GM12878 (cell line): ENCODE measurements around the gene DDX11. TPM values are rescaled to one million over a fixed set of nuclear protein-coding genes. Genes with fewer than 3 reads are reported as not detected.

Experiments
- polyA plus RNA-seq, 11 experiments: library from polyadenylated mRNA; depleted of rRNA in 4 of 11; unstranded in 6 of 11; stranded (reverse) in 5 of 11; fragments of >200 nt; fragmentation: Nextera tagmentation in 4 of 11; fragmentation: Illumina TruSeq in 1 of 11; extraction: Ambion mirVana in 4 of 11; extraction: Trizol in 1 of 11; gene quantifications; 1 replicate in 1 of 11; 2 replicates in 10 of 11; pipeline versions ENCODE4 v1.2.1 to v1.2.3, GENCODE V29; 2011 to 2016; ENCODE audit warnings: inconsistent platforms in 2 of 11, missing spikeins in 2 of 11, low read depth in 1 of 11
- total RNA-seq, 4 experiments: library from RNA; depleted of rRNA in 3 of 4; stranded (reverse); fragments of >200 nt in 3 of 4; fragmentation: Illumina TruSeq in 1 of 4; extraction: Trizol in 1 of 4; gene quantifications; 2 replicates each; pipeline versions ENCODE4 v1.2.1 to v1.2.3, GENCODE V29; 2013 to 2021
- TF ChIP-seq, protein P1 (sequence below): fragments of 450-650 bp; IDR thresholded peaks from 2 replicates; pipeline ENCODE4 v1.6.1; 2017; ENCODE audit warnings: mild to moderate bottlenecking, moderate library complexity
- TF ChIP-seq, protein P2 (sequence below): fragments of 450-650 bp; IDR thresholded peaks from 2 replicates; pipeline ENCODE4 v1.6.1; 2017; ENCODE audit warnings: low read depth, mild to moderate bottlenecking, moderate library complexity

Gene DDX11
- total and polyA plus RNA-seq, 10 of the 15 experiments (the other 5 are each of a cell fraction or from before 2014, with no cell fraction given), result 3.8 to 94.2 (median 46.3) TPM

DNA sequence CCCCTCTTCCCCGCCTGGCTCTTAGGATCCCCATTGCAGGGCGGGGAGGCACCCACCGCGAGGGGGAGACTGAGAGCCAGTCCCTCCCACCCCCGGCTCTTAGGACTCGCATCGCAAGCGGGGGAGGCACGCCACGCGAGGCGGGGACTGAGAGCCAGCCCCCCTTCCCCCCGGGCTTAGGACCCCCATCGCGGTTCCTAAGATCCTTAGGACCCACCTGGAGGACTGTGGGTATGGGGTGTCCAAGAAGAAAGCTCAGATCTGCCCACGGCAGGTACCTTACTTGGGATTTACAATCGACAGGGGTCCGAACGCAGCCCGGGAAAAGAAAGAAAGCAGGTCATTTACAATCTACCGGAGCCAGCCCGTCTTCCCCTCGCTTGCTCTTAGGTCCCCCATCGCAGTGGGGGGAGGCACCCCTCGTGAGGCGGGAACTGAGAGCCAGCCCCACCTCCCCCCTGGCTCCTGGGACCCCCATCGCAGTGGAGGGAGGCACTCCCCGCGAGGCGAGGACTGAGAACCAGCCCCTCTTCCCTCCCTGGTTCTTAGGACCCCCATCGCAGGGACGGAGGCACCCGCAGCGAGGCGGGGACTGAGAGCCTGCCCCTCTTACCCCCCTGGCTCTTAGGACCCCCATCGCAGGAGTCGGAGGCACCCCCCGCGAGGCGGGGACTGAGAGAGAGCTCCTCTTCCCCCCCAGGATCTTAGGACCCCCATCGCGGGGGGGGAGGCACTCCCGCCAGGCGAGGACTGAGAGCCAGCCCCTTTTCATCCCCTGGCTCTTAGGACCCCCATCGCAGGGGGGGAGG, 43.7 kb downstream of the DDX11 start (continued):
- TF ChIP-seq, protein P1, sequence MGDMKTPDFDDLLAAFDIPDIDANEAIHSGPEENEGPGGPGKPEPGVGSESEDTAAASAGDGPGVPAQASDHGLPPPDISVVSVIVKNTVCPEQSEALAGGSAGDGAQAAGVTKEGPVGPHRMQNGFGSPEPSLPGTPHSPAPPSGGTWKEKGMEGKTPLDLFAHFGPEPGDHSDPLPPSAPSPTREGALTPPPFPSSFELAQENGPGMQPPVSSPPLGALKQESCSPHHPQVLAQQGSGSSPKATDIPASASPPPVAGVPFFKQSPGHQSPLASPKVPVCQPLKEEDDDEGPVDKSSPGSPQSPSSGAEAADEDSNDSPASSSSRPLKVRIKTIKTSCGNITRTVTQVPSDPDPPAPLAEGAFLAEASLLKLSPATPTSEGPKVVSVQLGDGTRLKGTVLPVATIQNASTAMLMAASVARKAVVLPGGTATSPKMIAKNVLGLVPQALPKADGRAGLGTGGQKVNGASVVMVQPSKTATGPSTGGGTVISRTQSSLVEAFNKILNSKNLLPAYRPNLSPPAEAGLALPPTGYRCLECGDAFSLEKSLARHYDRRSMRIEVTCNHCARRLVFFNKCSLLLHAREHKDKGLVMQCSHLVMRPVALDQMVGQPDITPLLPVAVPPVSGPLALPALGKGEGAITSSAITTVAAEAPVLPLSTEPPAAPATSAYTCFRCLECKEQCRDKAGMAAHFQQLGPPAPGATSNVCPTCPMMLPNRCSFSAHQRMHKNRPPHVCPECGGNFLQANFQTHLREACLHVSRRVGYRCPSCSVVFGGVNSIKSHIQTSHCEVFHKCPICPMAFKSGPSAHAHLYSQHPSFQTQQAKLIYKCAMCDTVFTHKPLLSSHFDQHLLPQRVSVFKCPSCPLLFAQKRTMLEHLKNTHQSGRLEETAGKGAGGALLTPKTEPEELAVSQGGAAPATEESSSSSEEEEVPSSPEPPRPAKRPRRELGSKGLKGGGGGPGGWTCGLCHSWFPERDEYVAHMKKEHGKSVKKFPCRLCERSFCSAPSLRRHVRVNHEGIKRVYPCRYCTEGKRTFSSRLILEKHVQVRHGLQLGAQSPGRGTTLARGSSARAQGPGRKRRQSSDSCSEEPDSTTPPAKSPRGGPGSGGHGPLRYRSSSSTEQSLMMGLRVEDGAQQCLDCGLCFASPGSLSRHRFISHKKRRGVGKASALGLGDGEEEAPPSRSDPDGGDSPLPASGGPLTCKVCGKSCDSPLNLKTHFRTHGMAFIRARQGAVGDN, result no peak
- TF ChIP-seq, protein P2, sequence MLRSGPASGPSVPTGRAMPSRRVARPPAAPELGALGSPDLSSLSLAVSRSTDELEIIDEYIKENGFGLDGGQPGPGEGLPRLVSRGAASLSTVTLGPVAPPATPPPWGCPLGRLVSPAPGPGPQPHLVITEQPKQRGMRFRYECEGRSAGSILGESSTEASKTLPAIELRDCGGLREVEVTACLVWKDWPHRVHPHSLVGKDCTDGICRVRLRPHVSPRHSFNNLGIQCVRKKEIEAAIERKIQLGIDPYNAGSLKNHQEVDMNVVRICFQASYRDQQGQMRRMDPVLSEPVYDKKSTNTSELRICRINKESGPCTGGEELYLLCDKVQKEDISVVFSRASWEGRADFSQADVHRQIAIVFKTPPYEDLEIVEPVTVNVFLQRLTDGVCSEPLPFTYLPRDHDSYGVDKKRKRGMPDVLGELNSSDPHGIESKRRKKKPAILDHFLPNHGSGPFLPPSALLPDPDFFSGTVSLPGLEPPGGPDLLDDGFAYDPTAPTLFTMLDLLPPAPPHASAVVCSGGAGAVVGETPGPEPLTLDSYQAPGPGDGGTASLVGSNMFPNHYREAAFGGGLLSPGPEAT, result no peak
